Stimulated activated CD4-positive, alpha-beta T cell treated with anti-CD3 and anti-CD28 coated beads, Interleukin-1b, Interleukin-23, amount 100 ng/mL, for 1 hour (primary cell): Measurements from ENCODE around the gene ADAM8.
A peak's percentile ranks its signal among the peaks of the same experiment; 100 is the strongest.

ENCODE experiments used
- DNase-seq, 2 donors: peaks; one replicate each; pipeline ENCODE4 v3.0.0-alpha.2; 2020; ENCODE audit warnings: low read depth in 2 of 2

ADAM8 gene

GRCh38 chr10:133308421-133309099 is 31.9 kb upstream of the ADAM8 start, which contains the start of the genes TUBGCP2 and ZNF511:
TSS of gene TUBGCP2 (minus strand) at chr10:133308872. CDS start at chr10:133302941, 5,931 bp downstream.
TSS of gene ZNF511 (plus strand) at chr10:133308914. CDS start at chr10:133308944, 30 bp downstream.
- DNase-seq: peak; percentile 76 to 84

DNA sequence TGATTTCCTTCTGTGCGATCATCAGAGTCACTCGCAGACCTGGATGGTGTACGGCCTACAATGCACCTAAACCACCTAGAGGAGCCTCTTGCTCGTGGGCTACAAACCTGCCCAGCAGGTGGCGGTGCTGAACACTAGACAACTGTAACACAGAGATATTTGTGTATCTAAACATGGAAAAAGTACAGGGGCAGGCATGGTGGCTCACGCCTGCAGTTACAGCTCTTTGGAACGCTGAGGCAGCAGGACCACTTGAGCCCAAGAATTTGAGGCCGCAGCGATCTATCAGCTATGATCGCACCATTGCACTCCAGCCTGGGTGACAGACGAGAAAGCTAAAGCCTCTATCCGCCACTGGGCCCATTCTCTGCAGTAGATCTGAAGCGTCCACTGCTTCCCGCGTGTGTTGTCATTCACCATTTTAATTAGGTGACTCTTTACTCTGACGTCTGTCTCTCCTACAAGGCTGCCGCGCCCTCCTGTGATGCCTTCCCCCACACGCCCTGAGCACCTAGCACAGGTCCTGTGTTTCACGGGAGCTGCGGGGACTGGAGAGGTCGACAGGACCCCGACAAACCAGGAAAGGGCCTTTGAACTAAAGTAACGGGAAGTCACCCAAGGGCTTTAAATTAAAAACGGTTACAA is 31.2 kb upstream of the ADAM8 start:
- peak; percentile 62 to 75 for DNase-seq

- no peak for DNase-seq
These were observed 30.3 kb upstream of the ADAM8 start for GRCh38 chr10:133306941-133307379.

DNA sequence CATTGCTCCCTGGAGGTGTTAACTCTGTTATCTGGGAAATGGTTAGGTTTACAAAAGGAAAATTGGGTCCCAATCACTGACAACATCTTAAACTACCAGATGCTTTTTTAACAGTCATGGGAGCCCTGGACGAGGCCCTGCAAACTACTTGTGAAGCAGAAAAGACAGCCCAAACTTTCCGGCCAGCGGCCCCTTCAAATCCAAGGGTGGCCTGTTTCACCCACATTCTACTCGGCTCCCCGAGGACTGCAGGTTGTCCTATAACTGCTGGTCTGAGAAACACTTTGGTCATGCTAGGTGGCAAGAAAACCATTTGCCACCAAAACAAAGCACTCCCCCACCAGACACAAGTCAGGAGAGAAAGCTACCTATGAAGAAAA is 29.4 kb upstream of the ADAM8 start:
- no peak for DNase-seq

GRCh38 chr10:133303206-133303605 is 26.5 kb upstream of the ADAM8 start:
- no peak for DNase-seq

DNA sequence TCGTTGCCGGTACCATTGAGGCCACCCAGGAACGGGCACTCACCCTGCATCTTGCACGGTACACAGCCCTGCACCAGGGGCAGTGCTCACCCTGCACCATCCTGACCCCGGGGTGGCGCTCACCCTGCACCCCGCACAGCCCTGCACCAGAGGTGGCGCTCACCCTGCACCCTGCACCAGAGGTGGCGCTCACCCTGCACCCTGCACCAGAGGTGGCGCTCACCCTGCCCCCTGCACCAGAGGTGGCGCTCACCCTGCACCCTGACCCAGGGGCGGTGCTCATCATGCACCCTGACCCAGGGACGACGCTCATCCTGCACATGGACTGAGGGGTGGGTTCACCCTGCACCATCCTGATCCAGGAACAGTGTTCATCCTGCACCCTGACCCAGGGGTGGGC is 25.6 kb upstream of the ADAM8 start:
- no peak for DNase-seq

- no peak for DNase-seq
These were observed 23.1 kb upstream of the ADAM8 start for GRCh38 chr10:133299738-133300137.

- no peak for DNase-seq
These were observed 22.6 kb upstream of the ADAM8 start for GRCh38 chr10:133299224-133299623.

DNA sequence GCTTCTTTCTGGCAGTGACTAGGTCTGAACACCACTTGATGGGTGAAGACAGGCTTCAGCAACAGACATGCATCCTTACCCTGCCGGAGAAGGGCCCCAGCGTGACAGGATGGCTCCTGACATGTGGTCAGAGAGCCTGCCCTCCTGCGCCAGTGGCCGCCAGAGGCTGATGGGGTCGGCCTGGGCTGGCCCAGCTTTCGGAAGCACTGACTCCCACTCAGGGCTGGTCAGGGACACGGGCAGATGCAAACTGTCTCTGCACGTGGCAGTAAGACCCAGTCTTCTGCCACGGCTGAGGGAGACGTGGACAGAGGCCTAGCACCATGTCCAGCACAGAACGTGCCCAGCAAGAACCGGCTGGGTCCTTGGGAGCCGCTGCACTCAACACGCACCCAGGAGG is 21.8 kb upstream of the ADAM8 start:
- no peak for DNase-seq

- no peak for DNase-seq
These were observed 20.8 kb upstream of the ADAM8 start for GRCh38 chr10:133297504-133297903.

- DNase-seq: no peak
These were observed 19.0 kb upstream of the ADAM8 start for GRCh38 chr10:133295426-133296320.

- no peak for DNase-seq
These were observed 17.5 kb upstream of the ADAM8 start for GRCh38 chr10:133294189-133294588.

GRCh38 chr10:133293810-133294119 is 17.1 kb upstream of the ADAM8 start:
- no peak for DNase-seq

GRCh38 chr10:133292919-133293809 is 16.5 kb upstream of the ADAM8 start:
- DNase-seq: no peak

DNA sequence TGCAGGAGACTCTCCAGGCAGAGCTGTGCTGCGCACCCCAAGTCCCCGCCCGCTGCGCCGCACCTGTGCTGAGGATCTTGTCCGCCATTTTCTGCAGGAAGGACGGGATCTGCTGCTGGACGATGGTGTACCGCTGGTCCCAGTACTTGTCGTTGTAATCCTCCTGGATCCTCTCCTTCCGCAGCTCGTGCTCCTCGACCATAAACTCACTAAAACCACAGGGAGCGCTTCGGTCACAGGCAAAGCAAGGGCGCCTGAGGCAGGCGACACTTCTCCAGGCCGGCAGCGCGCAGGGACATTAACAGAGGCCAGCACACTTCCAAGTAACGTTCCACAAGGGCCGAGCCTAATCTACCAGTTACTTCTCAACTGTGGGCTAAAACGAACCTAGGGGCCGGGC is 13.1 kb upstream of the ADAM8 start:
- DNase-seq: no peak

DNA sequence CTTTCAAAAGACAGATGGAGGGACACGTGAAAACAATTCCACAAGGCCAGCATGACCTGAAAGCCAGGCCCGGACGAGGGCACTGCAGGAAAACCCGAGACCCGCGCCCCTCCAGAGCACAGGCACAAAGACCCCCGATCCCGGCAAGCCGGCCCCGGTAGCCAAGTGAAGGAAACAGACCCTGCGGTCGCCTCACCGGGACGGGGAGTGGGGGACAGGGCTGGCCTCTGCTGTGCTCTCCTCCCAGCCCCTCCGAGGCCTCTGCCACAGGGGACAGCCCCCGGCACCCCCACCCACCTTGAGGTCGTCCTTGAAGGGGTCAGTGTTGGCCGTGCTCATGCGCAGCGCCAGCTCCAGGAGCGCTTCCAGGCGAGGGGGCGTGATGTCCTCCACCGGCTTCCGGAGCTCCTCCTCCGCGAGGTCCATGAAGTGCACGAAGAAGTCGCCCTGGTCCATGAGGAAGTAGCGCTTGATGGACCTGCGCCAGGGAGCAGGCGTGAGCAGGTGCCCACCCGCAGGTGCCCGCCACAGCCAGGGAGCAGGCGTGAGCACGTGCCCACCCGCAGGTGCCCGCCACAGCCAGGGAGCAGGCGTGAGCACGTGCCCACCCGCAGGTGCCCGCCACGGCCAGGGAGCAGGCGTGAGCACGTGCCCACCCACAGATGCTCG is 11.3 kb upstream of the ADAM8 start:
- no peak for DNase-seq

GRCh38 chr10:133286366-133286765 is 9.7 kb upstream of the ADAM8 start:
- no peak for DNase-seq

- DNase-seq: no peak
These were observed 8.5 kb upstream of the ADAM8 start for GRCh38 chr10:133285217-133285616.

DNA sequence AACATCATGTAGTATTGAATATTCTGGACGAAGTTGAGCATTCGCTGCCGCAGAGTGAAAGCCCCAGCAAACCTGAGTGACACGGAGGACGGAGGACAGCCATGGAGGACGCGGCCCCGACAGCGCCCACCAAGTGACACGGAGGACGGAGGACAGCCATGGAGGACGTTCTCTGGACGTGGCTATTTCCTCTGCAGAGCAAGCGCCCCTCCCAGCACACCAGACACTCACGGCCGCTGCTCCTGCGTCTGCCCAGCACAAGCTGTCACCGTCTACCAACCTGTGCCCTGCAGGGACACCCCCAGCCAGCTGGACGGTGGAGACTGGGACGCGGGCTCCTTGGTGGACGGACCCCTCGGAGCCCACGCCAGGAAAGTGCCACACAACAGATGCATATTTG is 7.3 kb upstream of the ADAM8 start:
- DNase-seq: no peak

DNA sequence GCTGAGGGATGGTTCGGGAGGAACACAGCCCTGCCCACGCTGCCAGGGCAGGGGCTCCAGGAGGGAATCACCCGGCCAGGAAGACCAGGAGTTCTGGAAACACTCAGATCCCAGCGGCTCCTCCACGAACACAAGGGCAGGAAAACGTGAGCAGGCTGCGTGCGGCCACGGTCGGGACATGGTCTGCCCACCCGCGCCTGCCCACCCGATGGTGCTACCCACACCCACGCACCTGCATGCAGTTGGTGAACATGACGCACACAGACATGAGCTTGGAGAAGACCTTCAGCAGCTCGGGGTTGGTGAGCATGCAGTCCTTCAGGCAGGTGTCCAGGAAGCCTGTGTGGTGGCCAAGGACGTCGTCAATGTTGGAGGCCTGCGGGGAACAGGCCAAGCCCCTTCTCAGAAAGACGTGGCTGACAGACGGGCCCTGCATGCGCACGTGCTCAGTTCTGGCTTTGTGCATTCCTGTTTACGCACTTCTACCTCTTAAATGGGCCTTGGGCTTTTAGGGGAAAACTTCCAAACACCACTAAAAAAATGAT is 6.2 kb upstream of the ADAM8 start:
- DNase-seq: no peak
